HL-60 (cell line): ENCODE measurements around the gene RBM42.
A peak's percentile ranks its signal among the peaks of the same experiment; 100 is the strongest.

Experiments used
- DNase-seq, 2 experiments: peaks; one replicate each; pipeline ENCODE4 v3.0.0-alpha.2; 2010 to 2020; ENCODE audit warnings: low read depth in 1 of 2, low spot score in 1 of 2
- H3K27ac ChIP-seq: fragments of 250-450 bp; sonication (Bioruptor Pico); replicated peaks from 2 replicates; pipeline ENCODE4 v1.5.1; 2020; ENCODE audit warnings: mild to moderate bottlenecking, moderate library complexity
- H3K27me3 ChIP-seq: fragments of 250-450 bp; sonication (Bioruptor Pico); 2 replicates; pipeline ENCODE4 v1.5.1; 2021; ENCODE audit warnings: mild to moderate bottlenecking, moderate library complexity; ENCODE audit not compliant: insufficient read depth, poor library complexity, severe bottlenecking
- H3K4me3 ChIP-seq: replicated peaks from 2 replicates; pipeline ENCODE4 v1.5.1; 2011; ENCODE audit warnings: mild to moderate bottlenecking, control low read depth, low read length; ENCODE audit not compliant: insufficient read depth
- CTCF ChIP-seq: IDR thresholded peaks from one replicate; pipeline ENCODE4 v1.5.1; 2011; ENCODE audit warnings: low read length, control low read depth, inconsistent platforms; ENCODE audit not compliant: insufficient read depth
- GABPA ChIP-seq: IDR thresholded peaks from 2 replicates; pipeline ENCODE4 v1.6.1; 2012; ENCODE audit warnings: low read depth
- POLR2AphosphoS5 ChIP-seq: IDR thresholded peaks from 2 replicates; pipeline ENCODE4 v1.6.1; 2012; ENCODE audit warnings: low read depth
- REST ChIP-seq: IDR thresholded peaks from 2 replicates; pipeline ENCODE4 v1.6.1; 2012; ENCODE audit warnings: low read depth; ENCODE audit not compliant: insufficient replicate concordance
- SPI1 ChIP-seq: IDR thresholded peaks from 2 replicates; pipeline ENCODE4 v1.6.1; 2012; ENCODE audit warnings: low read depth, mild to moderate bottlenecking, borderline replicate concordance
- long read RNA-seq: library from polyadenylated mRNA; unstranded; transcript quantifications from one replicate; pipeline ENCODE4 v2.0.0, GENCODE V29; 2020

RBM42 gene
- long read RNA-seq, transcript RBM42-203 (9 exons, 1,609 nt), result minor isoform, 11 of 716 reads
- long read RNA-seq, transcript RBM42-205 (9 exons, 1,487 nt), result minor isoform, 6 of 716 reads
- long read RNA-seq, transcript RBM42-201 (10 exons, 1,680 nt), result major isoform, 250 of 716 reads
- long read RNA-seq, partial matches to known transcripts, result 21 of 716 reads
- long read RNA-seq, other reads (novel, unspliced or antisense), result 425 of 716 reads

- peak within 1 kb of the TSS; percentile 88 for H3K4me3 ChIP-seq
- peak within 1 kb of the TSS; percentile 83 for H3K27ac ChIP-seq
- no peaks in the 10 kb centered on the region for H3K27me3 ChIP-seq
- TF ChIP-seq CTCF (no peak), GABPA (peak; percentile 65), SPI1 (peak; percentile 8; the same call in 1 of the 2 replicates), POLR2AphosphoS5 (peak; percentile 54), REST (peak; percentile 28)
- DNase-seq, result peak; percentile 99
Observed at GRCh38 chr19:35628565-35629331, at the start of gene RBM42. RBM42 (plus strand) TSS chr19:35629036; CDS start chr19:35629154, 118 bp downstream.

- no peak for DNase-seq
- no peak overlapping the region for H3K4me3 ChIP-seq
- no peak overlapping the region for H3K27ac ChIP-seq
- H3K27me3 ChIP-seq, result no peaks in the 10 kb centered on the region
- TF ChIP-seq POLR2AphosphoS5 (no peak), CTCF (no peak)
Observed at GRCh38 chr19:35582760-35583159, 46.1 kb upstream of the RBM42 start.

- TF ChIP-seq SPI1 (no peak), GABPA (no peak), CTCF (no peak), REST (no peak), POLR2AphosphoS5 (no peak)
- no peak for DNase-seq
- H3K27me3 ChIP-seq, result no peaks in the 10 kb centered on the region
- no peak within 1 kb of the TSS for H3K27ac ChIP-seq
- no peak within 1 kb of the TSS for H3K4me3 ChIP-seq
Observed at GRCh38 chr19:35585848-35586247, 43.0 kb upstream of the RBM42 start, which contains the start of gene PMIS2. PMIS2 (plus strand) TSS chr19:35586173; CDS start chr19:35586260, 87 bp downstream.
